Measurements from ENCODE around the gene PIK3CA.
"Not testable (repeated sequence)": the region's sequence is repeated elsewhere in the genome, so short reads cannot be mapped to it uniquely, and the experiment has no call there.

Gene PIK3CA

GRCh38 chr3:179215550-179215949 lies 67.4 kb downstream of the PIK3CA start:
- not testable (repeated sequence) for DNase-seq

DNA sequence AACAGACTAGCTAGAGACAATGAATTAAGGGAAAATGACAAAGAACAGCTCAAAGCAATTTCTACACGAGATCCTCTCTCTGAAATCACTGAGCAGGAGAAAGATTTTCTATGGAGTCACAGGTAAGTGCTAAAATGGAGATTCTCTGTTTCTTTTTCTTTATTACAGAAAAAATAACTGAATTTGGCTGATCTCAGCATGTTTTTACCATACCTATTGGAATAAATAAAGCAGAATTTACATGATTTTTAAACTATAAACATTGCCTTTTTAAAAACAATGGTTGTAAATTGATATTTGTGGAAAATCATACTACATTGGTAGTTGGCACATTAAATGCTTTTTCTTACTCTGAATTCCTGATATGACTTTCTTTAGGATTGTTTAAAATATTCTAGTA lies 70.1 kb downstream of the PIK3CA start:
- not testable (repeated sequence) for DNase-seq

DNA sequence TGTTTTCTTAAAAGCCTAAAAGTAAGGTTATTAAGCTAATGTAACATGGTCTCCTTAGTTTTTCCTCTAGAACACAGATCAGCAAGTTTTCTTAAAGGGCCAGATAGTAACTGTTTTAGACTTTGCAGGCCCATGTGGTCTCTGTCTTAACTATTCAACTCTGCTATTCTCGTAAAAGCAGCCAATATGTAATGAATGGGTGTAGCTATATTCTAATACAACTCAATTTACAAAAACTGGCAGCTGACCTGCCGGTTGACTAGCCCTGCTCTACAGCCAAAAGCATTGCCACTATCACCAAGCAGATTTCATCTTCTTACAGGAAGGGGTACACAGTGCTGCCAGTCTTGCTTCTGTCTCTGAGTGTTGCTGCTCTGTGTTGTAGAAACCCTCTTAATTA lies 75.4 kb downstream of the PIK3CA start:
- no peak for DNase-seq

DNA sequence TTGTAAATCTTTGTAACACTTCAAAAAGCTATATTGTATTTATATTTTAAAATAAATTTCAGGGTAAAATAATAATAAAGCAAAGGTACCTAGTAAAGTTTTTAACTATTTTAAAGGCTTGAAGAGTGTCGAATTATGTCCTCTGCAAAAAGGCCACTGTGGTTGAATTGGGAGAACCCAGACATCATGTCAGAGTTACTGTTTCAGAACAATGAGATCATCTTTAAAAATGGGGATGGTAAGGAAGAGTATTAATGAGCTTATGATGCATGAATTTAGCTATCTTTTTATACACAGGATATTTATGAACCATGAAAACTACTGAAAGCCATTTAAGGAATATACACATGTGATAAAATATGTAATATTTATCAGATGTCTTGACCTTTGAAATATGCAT lies 76.4 kb downstream of the PIK3CA start:
- no peak for DNase-seq

DNA sequence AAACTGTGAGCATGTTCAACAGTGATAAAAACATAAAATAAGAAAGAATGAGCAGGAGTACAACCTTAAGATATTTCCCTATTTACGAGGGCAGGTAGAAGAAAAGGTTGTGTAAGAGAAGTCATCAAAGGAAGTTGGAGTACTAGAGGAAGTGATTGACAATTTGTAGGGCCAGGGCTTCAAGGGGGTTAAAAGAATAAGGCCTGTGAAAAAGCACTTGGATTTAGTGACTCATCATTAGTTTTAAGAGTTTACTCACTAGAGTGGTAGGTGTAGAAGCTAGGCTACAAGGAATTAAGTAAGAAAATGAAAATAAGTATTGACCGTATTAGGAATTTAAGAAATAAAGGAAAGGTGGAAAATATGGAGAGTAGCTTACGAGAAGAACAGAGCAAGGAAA lies 79.2 kb downstream of the PIK3CA start:
- no peak for DNase-seq

GRCh38 chr3:179229177-179229576 lies 81.0 kb downstream of the PIK3CA start:
- no peak for DNase-seq

DNA sequence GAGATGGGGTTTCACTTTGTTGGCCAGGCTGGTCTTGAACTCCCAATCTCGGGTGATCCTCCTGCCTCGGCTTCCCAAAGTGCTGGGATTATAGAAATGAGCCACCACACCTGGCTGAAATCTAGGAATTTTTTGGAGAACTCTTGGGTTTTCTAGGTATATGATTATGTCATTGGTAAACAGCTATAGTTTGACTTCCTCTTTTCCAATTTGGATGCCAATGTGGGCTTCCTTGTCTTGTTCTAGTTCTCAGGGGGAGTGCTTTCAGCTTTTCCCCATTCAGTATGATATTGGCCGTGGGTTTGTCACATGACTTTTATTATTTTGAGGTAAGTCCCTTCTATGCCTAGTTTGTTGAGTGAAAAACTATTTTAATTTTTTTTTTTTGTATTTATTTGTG lies 84.9 kb downstream of the PIK3CA start:
- no peak for DNase-seq

- no peak for DNase-seq
Observed at GRCh38 chr3:179234199-179234598, 86.0 kb downstream of the PIK3CA start.

- no peak for DNase-seq
Observed at GRCh38 chr3:179236669-179237301, 88.6 kb downstream of the PIK3CA start.

DNA sequence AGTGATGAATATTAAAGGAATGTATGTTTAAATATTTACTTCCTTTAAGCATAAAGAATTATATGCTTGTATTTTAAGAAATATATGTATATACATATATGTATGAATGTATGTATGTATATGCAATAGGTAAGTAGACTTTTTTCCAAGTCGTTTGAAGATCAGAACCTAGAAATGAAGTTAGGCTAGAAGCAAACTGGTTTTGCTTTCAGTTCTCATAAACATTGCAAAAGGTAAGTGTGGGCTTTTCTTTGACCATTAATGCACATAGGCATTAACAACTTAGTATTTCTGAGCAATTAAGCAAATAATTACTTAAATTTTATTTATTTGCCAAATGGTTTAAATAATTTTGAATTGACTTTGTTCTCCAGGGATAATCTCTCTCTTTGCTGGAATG lies 92.1 kb downstream of the PIK3CA start:
- DNase-seq = not testable (repeated sequence)

- DNase-seq = not testable (repeated sequence)
Observed at GRCh38 chr3:179242859-179243258, 94.7 kb downstream of the PIK3CA start.

DNA sequence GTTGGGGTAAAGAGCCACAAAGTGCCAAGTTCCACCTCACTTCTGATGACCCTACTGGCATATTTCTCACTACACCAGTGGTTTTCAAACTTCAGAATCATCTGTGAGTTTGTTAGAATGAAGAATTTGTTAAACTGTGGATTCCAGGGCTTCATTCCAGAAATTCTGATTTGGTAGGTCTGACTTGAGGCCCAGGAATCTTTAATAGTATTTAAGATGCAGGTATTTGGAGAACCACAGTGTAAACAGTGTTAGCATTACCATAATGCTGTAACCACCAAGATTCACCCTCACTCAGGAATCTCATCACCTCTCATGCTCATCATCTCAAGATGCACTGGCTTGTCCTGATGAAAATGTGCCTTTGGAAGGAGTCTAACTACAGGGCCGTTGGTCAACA lies 96.7 kb downstream of the PIK3CA start:
- no peak for DNase-seq

DNA sequence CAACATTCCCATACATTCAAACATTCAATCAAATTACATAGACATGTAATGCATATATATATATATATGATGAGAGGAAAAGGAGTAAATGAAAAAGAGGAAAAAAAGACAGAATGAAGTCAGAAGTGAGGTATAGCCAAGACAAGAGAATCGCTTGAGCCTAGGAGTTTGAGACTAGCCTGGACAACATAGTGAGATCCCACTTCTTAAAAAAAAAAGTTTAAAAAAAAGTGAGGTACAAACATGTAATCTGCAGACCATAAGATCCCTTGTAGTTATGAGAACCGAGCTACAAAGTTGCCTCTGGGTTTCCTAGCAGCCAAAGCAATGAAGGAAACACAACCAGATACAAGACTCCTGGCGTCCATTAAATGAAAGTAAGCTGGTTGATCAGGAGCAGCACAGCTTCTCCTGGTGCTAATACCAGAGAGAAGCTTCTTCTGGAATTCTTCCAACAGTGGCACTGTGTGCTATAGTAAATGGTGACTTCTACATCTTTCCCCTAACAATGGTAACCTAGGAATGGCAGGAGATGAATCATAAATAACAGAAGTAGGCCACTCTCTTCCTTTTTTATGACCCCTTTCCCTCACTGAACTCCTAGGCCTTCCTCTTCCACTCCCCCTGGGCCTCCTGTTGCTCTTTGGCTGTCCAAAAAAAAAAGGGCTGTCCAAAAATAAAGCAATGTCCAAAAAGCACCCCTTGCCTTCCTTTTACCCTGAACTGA lies 99.3 kb downstream of the PIK3CA start:
- DNase-seq = no peak

GRCh38 chr3:179250803-179251476 lies 102.8 kb downstream of the PIK3CA start, which contains the start of gene KCNMB3:
Gene KCNMB3, minus strand, starts transcription at chr3:179251114. Its CDS starts 124 bp downstream, at chr3:179250990.
- no peak for DNase-seq

- no peak for DNase-seq
Observed at GRCh38 chr3:179256813-179257212, 108.7 kb downstream of the PIK3CA start.

DNA sequence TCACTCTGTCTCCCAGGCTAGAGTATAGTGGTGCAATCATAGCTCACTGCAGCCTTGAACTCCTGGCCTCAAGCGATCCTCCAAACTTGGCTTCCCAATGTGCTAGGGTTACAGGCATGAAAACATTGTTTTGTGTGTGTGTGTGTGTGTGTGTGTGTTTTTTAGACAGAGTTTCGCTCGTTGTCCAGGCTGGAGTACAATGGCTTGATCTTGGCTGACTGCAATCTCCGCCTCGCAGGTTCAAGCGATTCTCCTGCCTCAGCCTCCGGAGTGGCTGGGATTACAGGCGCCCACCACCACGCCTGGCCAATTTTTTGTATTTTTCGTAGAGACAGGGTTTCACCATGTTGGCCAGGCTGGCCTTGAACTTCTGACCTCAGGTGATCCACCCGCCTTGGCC lies 109.6 kb downstream of the PIK3CA start:
- not testable (repeated sequence) for DNase-seq

- no peak for DNase-seq
Observed at GRCh38 chr3:179258820-179259219, 110.7 kb downstream of the PIK3CA start.

GRCh38 chr3:179259959-179260756 lies 112.0 kb downstream of the PIK3CA start:
- not testable (repeated sequence) for DNase-seq

DNA sequence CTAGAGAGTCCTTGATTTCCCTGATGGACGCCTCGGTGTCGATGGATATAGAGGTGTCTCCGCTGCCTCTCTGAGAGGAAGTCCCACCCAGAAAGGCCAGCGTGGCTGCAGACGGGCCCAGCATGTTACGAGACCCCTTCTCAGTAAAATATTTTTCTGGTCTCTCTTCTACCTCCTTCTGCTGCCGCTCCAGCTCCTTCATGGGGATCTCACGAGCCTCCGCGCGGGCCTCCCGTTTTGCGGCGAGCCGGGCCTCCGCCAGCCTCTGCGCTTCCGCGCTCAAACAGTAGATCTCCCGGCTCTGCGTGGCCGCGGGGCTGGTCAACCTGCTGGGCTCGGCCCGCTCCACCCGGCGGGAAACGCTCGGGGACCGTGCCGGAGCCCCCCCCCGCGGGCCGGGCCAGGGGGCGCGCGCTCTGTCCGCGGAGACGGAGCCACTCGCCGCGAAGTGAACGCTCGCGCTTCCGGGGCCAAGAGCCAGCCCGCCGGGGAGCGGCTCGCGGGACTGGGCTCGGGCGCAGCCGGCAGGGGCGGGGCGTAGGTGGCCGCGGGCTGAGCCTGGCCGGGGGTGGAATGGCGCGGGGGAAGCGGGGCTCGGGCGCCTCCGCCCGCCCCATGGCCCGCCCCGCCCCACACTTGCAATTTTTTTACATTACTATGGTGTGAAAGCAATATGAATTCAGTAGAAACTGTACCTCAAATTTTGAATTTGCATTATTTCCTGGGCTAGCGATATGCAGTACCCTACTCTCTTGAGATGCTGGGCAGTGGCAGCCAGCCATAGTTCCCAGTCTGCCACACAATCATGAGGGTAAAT lies 113.0 kb downstream of the PIK3CA start:
- DNase-seq = peak; percentile 80

DNA sequence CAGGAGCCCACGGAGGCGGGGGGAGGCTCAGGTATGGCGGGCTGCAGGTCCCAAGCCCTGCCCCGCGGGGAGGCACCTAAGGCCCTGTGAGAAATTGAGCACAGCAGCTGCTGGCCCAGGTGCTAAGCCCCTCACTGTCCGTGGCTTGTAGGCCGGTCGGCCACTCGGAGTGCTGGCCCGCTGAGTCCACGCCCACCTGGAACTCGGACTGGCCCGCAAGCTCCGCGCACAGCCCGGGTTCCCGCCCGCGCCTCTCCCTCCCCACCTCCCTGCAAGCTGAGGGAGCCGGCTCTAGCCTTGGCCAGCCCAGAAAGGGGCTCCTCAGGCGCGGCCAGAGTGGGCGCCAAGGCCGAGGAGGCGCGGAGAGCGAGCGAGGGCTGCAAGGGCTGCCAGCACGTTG lies 115.0 kb downstream of the PIK3CA start:
- DNase-seq = no peak

- DNase-seq = no peak
Observed at GRCh38 chr3:179264449-179264848, 116.3 kb downstream of the PIK3CA start.

DNA sequence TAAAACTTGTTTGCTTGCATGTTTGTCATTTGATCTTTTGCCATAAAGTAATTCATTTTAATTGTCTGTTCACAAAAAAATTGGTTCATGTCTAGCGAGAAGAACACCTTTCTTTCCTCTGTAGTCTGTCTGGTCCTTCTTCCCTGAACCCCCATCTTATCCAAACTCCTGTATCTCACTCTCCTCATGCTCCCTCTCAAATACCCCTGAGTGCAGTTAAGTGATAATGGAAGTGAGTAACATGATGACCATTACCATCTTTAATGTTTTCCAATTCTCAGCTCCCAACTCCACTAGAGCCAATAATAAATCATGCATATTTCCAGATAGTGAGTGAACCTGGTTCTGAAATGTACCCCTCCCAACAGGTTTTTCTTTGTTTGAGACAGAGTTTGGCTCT lies 116.9 kb downstream of the PIK3CA start:
- no peak for DNase-seq
